Measurements from ENCODE around the gene HADHB. TPM values are rescaled to one million over a fixed set of nuclear protein-coding genes. Genes with fewer than 3 reads are reported as not detected.

HADHB gene
- total RNA-seq, 1 experiment from 2014 or later, result 41.3 TPM

- H4K91ac ChIP-seq (ENCODE audit: insufficient read length, low read depth, low read length), result no peak overlapping the region
- H2AK5ac ChIP-seq (ENCODE audit: insufficient read length, low read length), result no peak overlapping the region
- no peak overlapping the region for H3K4ac ChIP-seq (ENCODE audit: low read depth, low read length)
- H2BK20ac ChIP-seq (ENCODE audit: low read depth, low read length, poor library complexity, severe bottlenecking), result no peak overlapping the region
- no peak overlapping the region for H3K27ac Mint-ChIP-seq
- no peak overlapping the region for H3K56ac ChIP-seq (ENCODE audit: insufficient read length, low read depth, low read length)
- no peak overlapping the region for H3K27ac ChIP-seq (ENCODE audit: insufficient read length, low read depth, low read length)
- no peak for TF ChIP-seq CTCF (conservative IDR thresholded peaks at IDR 0.05)
- no peak overlapping the region for H3K14ac ChIP-seq (ENCODE audit: insufficient read depth, low read length)
- H3K4me2 ChIP-seq (ENCODE audit: insufficient read depth, insufficient read length, low read length), result no peak overlapping the region
- H3K4me1 Mint-ChIP-seq, result peaks cover 21 to 25% of the 10 kb centered on the region in 2 experiments
- H3K36me3 Mint-ChIP-seq (ENCODE audit: insufficient read depth in 1 of 3, low read depth in 3 of 3), result no peaks in the 10 kb centered on the region
- H4K20me1 ChIP-seq (ENCODE audit: control insufficient read depth, insufficient read depth, insufficient read length), result no peaks in the 10 kb centered on the region
- no peak overlapping the region for H3K23ac ChIP-seq (ENCODE audit: insufficient read length, low read depth, low read length)
- H4K5ac ChIP-seq (ENCODE audit: insufficient read length, low read depth, low read length), result no peak overlapping the region
- WGBS (ENCODE audit: extremely low coverage, insufficient read length, low lambda C conversion rate), result no CpG with 5 or more reads among the region's 2 CpGs
- no peak overlapping the region for H4K8ac ChIP-seq (replicated peaks; ENCODE audit: insufficient read length, low read depth, low read length)
- H2BK5ac ChIP-seq (ENCODE audit: insufficient read length, low read length), result no peak overlapping the region
- no peak overlapping the region for H3K9ac ChIP-seq (ENCODE audit: extremely low read depth, insufficient read length, low read length)
- H3K79me1 ChIP-seq (ENCODE audit: insufficient read depth, low read depth, low read length, poor library complexity, severe bottlenecking), result no peaks in the 10 kb centered on the region
- H3K9me3 ChIP-seq (ENCODE audit: control insufficient read depth, low read depth, low read length), result no peaks in the 10 kb centered on the region
- H3K9me3 Mint-ChIP-seq, result no peaks in the 10 kb centered on the region
- no peaks in the 10 kb centered on the region for H3K23me2 ChIP-seq (ENCODE audit: insufficient read length, low read depth, low read length, poor library complexity, severe bottlenecking)
- no peaks in the 10 kb centered on the region for H3K27me3 ChIP-seq (ENCODE audit: insufficient read depth, low read length)
- no peaks in the 10 kb centered on the region for H3K27me3 Mint-ChIP-seq (ENCODE audit: low read depth)
- no peak overlapping the region for H2AFZ ChIP-seq (ENCODE audit: low read length)
- H2BK12ac ChIP-seq (ENCODE audit: insufficient read length, low read depth, low read length), result no peak overlapping the region
- H3K79me2 ChIP-seq (ENCODE audit: insufficient read depth, low read length), result no peaks in the 10 kb centered on the region
- H3K18ac ChIP-seq (ENCODE audit: insufficient read length, low read depth, low read length), result no peak overlapping the region
- H2BK120ac ChIP-seq (ENCODE audit: low read depth, low read length, poor library complexity, severe bottlenecking), result no peak overlapping the region
- no peak overlapping the region for H2BK15ac ChIP-seq (ENCODE audit: low read depth, low read length)
- no peak overlapping the region for H3K4me3 Mint-ChIP-seq
- no peaks in the 10 kb centered on the region; the same call in 1 of the 2 replicates for H3K4me1 ChIP-seq (ENCODE audit: insufficient read depth, low read length)
- H3T11ph ChIP-seq (ENCODE audit: low read length), result no peak overlapping the region
- DNase-seq, result no peak
Measured at GRCh38 chr2:26337298-26337697, 92.6 kb downstream of the HADHB start.

Other genes starting within 250 kb of the HADHB start
- gene RAB10, start 210.9 kb upstream of the HADHB start, total RNA-seq (2021), result 124 and 130 TPM in 2 replicates
- 14.2 and 14.4 TPM in 2 replicates for gene GAREM2, start 71.9 kb upstream of the HADHB start, total RNA-seq (2021)
- 111 and 112 TPM in 2 replicates for gene HADHA, start 307 bp upstream of the HADHB start, total RNA-seq (2021)
- gene SELENOI, start 101.2 kb downstream of the HADHB start, total RNA-seq (2021), result 41.9 and 43.4 TPM in 2 replicates
- gene ADGRF3, start 101.8 kb downstream of the HADHB start, total RNA-seq (2021), result 0.09 and 0.29 TPM in 2 replicates
- gene DRC1, start 157.0 kb downstream of the HADHB start, total RNA-seq (2021), result 0.20 TPM in 1 of 2 replicates, not detected in the other
- 0.15 and 0.35 TPM in 2 replicates for gene OTOF, start 233.2 kb downstream of the HADHB start, total RNA-seq (2021)

Data from H9 (cell line).